Measurements from ENCODE around the gene TBCK. TPM values are rescaled to one million over a fixed set of nuclear protein-coding genes. Genes with fewer than 3 reads are reported as not detected.

The TBCK gene
- total RNA-seq, 1 experiment from 2014 or later: 22.3 TPM

DNA sequence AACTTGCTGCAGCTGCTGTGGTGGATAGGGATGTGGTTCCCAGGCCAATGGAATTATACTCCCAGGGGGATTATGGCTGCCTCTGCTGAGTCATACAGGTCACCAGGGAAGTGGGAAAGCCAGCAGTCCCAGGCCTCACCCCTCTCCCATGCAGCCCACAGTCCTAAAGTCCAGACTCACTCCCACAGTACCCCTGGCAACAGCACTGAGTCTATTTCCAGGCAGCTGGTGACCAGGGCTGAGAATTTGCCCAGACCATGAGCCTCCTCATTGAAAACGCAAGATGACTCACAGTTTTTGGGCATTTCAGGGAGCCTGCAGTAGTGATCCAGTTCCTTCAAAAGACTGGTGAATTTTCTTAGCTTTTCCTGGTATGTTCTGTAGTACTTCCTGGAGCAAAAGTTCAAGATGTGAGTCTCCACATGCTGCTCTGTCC, 283.1 kb downstream of the TBCK start:
- Histone ChIP-seq H3K9ac (ENCODE audit: low read length) (no peak overlapping the region), H3K4me2 (ENCODE audit: low read length) (no peak overlapping the region), H3K27ac (ENCODE audit: low read depth, low read length) (no peak overlapping the region), H3K79me2 (ENCODE audit: insufficient read depth, low read length) (no peaks in the 10 kb centered on the region), H3K9me2 (ENCODE audit: insufficient read depth) (no peaks in the 10 kb centered on the region), H2AFZ (ENCODE audit: low read depth, low read length, poor library complexity, severe bottlenecking) (no peak overlapping the region), H3K4me3 (replicated peaks in 1 of 2; ENCODE audit: low read depth in 1 of 2, low read length in 2 of 2) (no peak overlapping the region), H3K36me3 (ENCODE audit: control insufficient read depth in 1 of 2, insufficient read depth in 2 of 2, low read length in 2 of 2) (no peaks in the 10 kb centered on the region), H4K20me1 (ENCODE audit: insufficient read depth) (no peaks in the 10 kb centered on the region), H3K4me1 (ENCODE audit: control insufficient read depth in 1 of 2, insufficient read depth in 2 of 2, low read length in 2 of 2) (peaks cover 0 to 12% of the 10 kb centered on the region in 2 experiments; a peak in 2 of 4 replicates), H3K9me3 (ENCODE audit: control insufficient read depth in 1 of 2, insufficient read depth in 1 of 2, low read depth in 1 of 2, low read length in 2 of 2) (no peaks in the 10 kb centered on the region), H3K27me3 (ENCODE audit: insufficient read depth, low read length) (no peaks in the 10 kb centered on the region)
- DNase-seq (ENCODE audit: low read depth, low spot score) (no peak), ATAC-seq (no peak)
- intact Hi-C loops (cut with micrococcal nuclease): no loop called here
- ChIA-PET RAD21 (ENCODE audit: low non-redundant PET in 1 of 2, low total read pairs in 2 of 2, uncharacterized antibody in 2 of 2, unreplicated experiment in 2 of 2) (no interaction called here), CTCF (no interaction called here), POLR2A (no interaction called here)
- BruUV-seq (replicated peaks): no TSS peak
- TF ChIP-seq TCF7L2 (IDR thresholded peaks at IDR 0.05; ENCODE audit: borderline replicate concordance, extremely low read depth, insufficient read depth, insufficient read length): no peak
- no peak for TF ChIP-seq ELF1 (IDR thresholded peaks at IDR 0.05; ENCODE audit: borderline replicate concordance, low read depth)
- TF ChIP-seq ZFX (IDR thresholded peaks at IDR 0.05): no peak
- TF ChIP-seq ATF3 (IDR thresholded peaks at IDR 0.05): no peak
- TF ChIP-seq SP1 (IDR thresholded peaks at IDR 0.05; ENCODE audit: low read depth): no peak
- TF ChIP-seq EZH2 (IDR thresholded peaks at IDR 0.05): no peak

GRCh38 chr4:106022454-106022853, 293.6 kb downstream of the TBCK start:
- Histone ChIP-seq H3K9ac (ENCODE audit: low read length) (no peak overlapping the region), H3K36me3 (ENCODE audit: control insufficient read depth in 1 of 2, insufficient read depth in 2 of 2, low read length in 2 of 2) (no peaks in the 10 kb centered on the region), H3K27me3 (ENCODE audit: insufficient read depth, low read length) (no peaks in the 10 kb centered on the region), H3K4me2 (ENCODE audit: low read length) (no peak overlapping the region), H3K4me3 (replicated peaks in 1 of 2; ENCODE audit: low read depth in 1 of 2, low read length in 2 of 2) (no peak overlapping the region), H2AFZ (ENCODE audit: low read depth, low read length, poor library complexity, severe bottlenecking) (no peak overlapping the region), H3K9me2 (ENCODE audit: insufficient read depth) (no peaks in the 10 kb centered on the region), H4K20me1 (ENCODE audit: insufficient read depth) (no peaks in the 10 kb centered on the region), H3K79me2 (ENCODE audit: insufficient read depth, low read length) (no peaks in the 10 kb centered on the region), H3K9me3 (ENCODE audit: control insufficient read depth in 1 of 2, insufficient read depth in 1 of 2, low read depth in 1 of 2, low read length in 2 of 2) (no peaks in the 10 kb centered on the region), H3K4me1 (ENCODE audit: control insufficient read depth in 1 of 2, insufficient read depth in 2 of 2, low read length in 2 of 2) (no peaks in the 10 kb centered on the region), H3K27ac (ENCODE audit: low read depth, low read length) (no peak overlapping the region)
- POLR2A ChIA-PET: no interaction called here
- CTCF ChIA-PET: no interaction called here
- BruUV-seq (replicated peaks): no TSS peak
- intact Hi-C loops (cut with micrococcal nuclease): no loop called here
- ATAC-seq (no peak), DNase-seq (ENCODE audit: low read depth, low spot score) (no peak)
- RAD21 ChIA-PET (ENCODE audit: low non-redundant PET in 1 of 2, low total read pairs in 2 of 2, uncharacterized antibody in 2 of 2, unreplicated experiment in 2 of 2): no interaction called here
- TF ChIP-seq CBX3 (IDR thresholded peaks at IDR 0.05; ENCODE audit: low read depth) (no peak), JUND (IDR thresholded peaks at IDR 0.05) (no peak), ZFX (IDR thresholded peaks at IDR 0.05) (no peak), ZBTB33 (IDR thresholded peaks at IDR 0.05; ENCODE audit: extremely low read depth, insufficient replicate concordance, low read length) (no peak), EZH2phosphoT487 (IDR thresholded peaks at IDR 0.05; ENCODE audit: borderline replicate concordance) (no peak), CTCF (IDR thresholded peaks at IDR 0.05 in 2 of 3, conservative IDR thresholded peaks at IDR 0.05 in 1 of 3; ENCODE audit: borderline replicate concordance in 1 of 3, insufficient read depth in 1 of 3, low read depth in 2 of 3, low read length in 2 of 3) (no peak), SP1 (IDR thresholded peaks at IDR 0.05; ENCODE audit: low read depth) (no peak)
- TF ChIP-seq, protein P1, sequence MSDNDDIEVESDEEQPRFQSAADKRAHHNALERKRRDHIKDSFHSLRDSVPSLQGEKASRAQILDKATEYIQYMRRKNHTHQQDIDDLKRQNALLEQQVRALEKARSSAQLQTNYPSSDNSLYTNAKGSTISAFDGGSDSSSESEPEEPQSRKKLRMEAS (IDR thresholded peaks at IDR 0.05): no peak
- TF ChIP-seq, protein P2, sequence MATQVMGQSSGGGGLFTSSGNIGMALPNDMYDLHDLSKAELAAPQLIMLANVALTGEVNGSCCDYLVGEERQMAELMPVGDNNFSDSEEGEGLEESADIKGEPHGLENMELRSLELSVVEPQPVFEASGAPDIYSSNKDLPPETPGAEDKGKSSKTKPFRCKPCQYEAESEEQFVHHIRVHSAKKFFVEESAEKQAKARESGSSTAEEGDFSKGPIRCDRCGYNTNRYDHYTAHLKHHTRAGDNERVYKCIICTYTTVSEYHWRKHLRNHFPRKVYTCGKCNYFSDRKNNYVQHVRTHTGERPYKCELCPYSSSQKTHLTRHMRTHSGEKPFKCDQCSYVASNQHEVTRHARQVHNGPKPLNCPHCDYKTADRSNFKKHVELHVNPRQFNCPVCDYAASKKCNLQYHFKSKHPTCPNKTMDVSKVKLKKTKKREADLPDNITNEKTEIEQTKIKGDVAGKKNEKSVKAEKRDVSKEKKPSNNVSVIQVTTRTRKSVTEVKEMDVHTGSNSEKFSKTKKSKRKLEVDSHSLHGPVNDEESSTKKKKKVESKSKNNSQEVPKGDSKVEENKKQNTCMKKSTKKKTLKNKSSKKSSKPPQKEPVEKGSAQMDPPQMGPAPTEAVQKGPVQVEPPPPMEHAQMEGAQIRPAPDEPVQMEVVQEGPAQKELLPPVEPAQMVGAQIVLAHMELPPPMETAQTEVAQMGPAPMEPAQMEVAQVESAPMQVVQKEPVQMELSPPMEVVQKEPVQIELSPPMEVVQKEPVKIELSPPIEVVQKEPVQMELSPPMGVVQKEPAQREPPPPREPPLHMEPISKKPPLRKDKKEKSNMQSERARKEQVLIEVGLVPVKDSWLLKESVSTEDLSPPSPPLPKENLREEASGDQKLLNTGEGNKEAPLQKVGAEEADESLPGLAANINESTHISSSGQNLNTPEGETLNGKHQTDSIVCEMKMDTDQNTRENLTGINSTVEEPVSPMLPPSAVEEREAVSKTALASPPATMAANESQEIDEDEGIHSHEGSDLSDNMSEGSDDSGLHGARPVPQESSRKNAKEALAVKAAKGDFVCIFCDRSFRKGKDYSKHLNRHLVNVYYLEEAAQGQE (IDR thresholded peaks at IDR 0.05; ENCODE audit: low read depth): no peak
